Smooth muscle cell (in vitro differentiated cells): ENCODE results near the gene MMD. TPM values are rescaled to one million over a fixed set of nuclear protein-coding genes. Genes with fewer than 3 reads are reported as not detected.

Experiments
- DNase-seq: peaks from one replicate; lab custom pipeline; 2025; ENCODE audit not compliant: unreplicated experiment; lab: John Stamatoyannopoulos, UW
- H2AFZ ChIP-seq: fragments of 200-600 bp; sonication (generic); 2 replicates; pipeline ENCODE4 v1.6.0; 2016; ENCODE audit warnings: antibody characterized with exemption, low read depth, mild to moderate bottlenecking
- H3F3A ChIP-seq: fragments of 200-600 bp; sonication (generic); 2 replicates; pipeline ENCODE4 v1.6.0; 2017; ENCODE audit warnings: antibody characterized with exemption, low read depth
- H3K27ac ChIP-seq: fragments of 200-600 bp; sonication (generic); 2 replicates; pipeline ENCODE4 v1.5.1; 2016; ENCODE audit warnings: low read depth, mild to moderate bottlenecking
- H3K27me3 ChIP-seq: fragments of 200-600 bp; sonication (generic); 2 replicates; pipeline ENCODE4 v1.6.1; 2016; ENCODE audit warnings: low read depth, mild to moderate bottlenecking
- H3K36me3 ChIP-seq: fragments of 200-600 bp; sonication (generic); 2 replicates; pipeline ENCODE4 v1.5.1; 2016; ENCODE audit warnings: low read depth
- H3K4me1 ChIP-seq: fragments of 200-600 bp; sonication (generic); 2 replicates; pipeline ENCODE4 v1.5.1; 2016; ENCODE audit warnings: low read depth
- H3K4me2 ChIP-seq: fragments of 200-600 bp; sonication (generic); 2 replicates; pipeline ENCODE4 v1.6.0; 2016; ENCODE audit warnings: mild to moderate bottlenecking
- H3K4me3 ChIP-seq: fragments of 200-600 bp; sonication (generic); 2 replicates; pipeline ENCODE4 v1.5.1; 2016; ENCODE audit warnings: mild to moderate bottlenecking
- H3K79me2 ChIP-seq: fragments of 200-600 bp; sonication (generic); 2 replicates; pipeline ENCODE4 v1.6.0; 2016; ENCODE audit warnings: low read depth, mild to moderate bottlenecking
- H3K9ac ChIP-seq: fragments of 200-600 bp; sonication (generic); 2 replicates; pipeline ENCODE4 v1.6.0; 2016; ENCODE audit warnings: low read depth
- H3K9me3 ChIP-seq: fragments of 200-600 bp; sonication (generic); replicated peaks from 2 replicates; pipeline ENCODE4 v1.5.1; 2016; ENCODE audit warnings: low read depth
- H4K20me1 ChIP-seq: fragments of 200-600 bp; sonication (generic); 2 replicates; pipeline ENCODE4 v1.6.0; 2016; ENCODE audit warnings: low read depth
- WGBS: methylation state at CpG from one replicate; pipeline ENCODE4 v1.1.7; 2016; ENCODE audit warnings: low lambda C conversion rate; 5-methylcytosine and 5-hydroxymethylcytosine counted together
- polyA plus RNA-seq: library from polyadenylated mRNA; unstranded; fragments of >200 nt; fragmentation: Nextera tagmentation; extraction: Ambion mirVana; gene quantifications from 2 replicates; pipeline ENCODE4 v1.2.1, GENCODE V29; 2016
- total RNA-seq: library from RNA; depleted of rRNA; stranded (reverse); fragments of >200 nt; gene quantifications from 2 replicates; pipeline ENCODE4 v1.2.3, GENCODE V29; 2014
- TF ChIP-seq, protein P1 (sequence below): fragments of 200-600 bp; sonication (generic); IDR thresholded peaks from 2 replicates; pipeline ENCODE4 v1.5.1; 2017; ENCODE audit warnings: borderline replicate concordance, mild to moderate bottlenecking, antibody characterized with exemption; ENCODE audit not compliant: insufficient read depth, poor library complexity, severe bottlenecking

The MMD gene
- total and polyA plus RNA-seq, 2 experiments from 2014 or later: 18.0 to 19.6 TPM

DNA sequence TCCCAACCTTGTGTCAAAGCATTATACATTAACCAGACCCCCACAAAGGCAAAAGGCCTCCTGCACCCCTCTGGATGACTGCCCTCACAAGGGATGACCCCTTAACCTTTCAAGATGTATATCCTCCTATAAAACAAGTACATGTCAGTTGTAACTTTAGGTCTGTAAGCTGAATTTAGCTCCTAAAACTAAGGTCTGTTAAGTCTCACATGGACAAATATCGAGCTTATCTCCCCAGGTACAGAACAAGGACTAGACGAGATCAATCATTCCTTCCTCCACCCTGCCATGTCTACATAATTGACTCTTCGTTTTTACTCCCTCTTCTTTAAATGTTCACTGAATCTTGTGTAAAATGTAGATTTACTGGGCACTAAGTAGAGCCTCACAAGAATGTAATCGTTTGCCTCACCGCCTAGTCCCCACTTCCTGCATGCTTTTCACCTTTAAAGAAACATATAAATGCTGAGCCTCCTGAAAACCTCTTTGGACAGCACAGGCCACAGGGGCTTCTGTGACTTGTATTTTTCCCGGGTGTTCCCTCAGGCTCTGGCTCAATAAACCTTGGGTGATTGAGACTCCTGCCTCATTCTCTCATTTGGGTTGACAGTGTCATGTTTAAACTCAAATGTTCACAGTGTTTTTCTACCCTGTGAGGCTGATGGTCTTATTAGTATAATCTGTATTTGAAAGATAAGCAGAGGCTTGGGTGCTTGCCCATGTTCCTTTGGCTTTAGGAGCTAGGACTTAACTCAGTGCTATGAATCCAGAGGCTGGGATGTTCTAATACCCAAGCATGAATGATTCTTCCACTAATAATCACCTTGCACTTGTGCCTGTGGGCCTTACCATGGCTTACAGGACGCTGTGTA lies 37.6 kb downstream of the MMD start:
- Histone ChIP-seq H3K27me3 (peaks cover 5% of the 10 kb centered on the region), H3K4me2 (no peak overlapping the region), H3K4me1 (peaks cover 4% of the 10 kb centered on the region), H3K27ac (no peak overlapping the region), H3K9ac (no peak overlapping the region), H4K20me1 (no peaks in the 10 kb centered on the region), H3K79me2 (no peaks in the 10 kb centered on the region), H3K4me3 (no peak overlapping the region), H3F3A (peaks cover 3% of the 10 kb centered on the region), H3K36me3 (no peaks in the 10 kb centered on the region), H3K9me3 (no peaks in the 10 kb centered on the region), H2AFZ (no peak overlapping the region)
- TF ChIP-seq, protein P1, sequence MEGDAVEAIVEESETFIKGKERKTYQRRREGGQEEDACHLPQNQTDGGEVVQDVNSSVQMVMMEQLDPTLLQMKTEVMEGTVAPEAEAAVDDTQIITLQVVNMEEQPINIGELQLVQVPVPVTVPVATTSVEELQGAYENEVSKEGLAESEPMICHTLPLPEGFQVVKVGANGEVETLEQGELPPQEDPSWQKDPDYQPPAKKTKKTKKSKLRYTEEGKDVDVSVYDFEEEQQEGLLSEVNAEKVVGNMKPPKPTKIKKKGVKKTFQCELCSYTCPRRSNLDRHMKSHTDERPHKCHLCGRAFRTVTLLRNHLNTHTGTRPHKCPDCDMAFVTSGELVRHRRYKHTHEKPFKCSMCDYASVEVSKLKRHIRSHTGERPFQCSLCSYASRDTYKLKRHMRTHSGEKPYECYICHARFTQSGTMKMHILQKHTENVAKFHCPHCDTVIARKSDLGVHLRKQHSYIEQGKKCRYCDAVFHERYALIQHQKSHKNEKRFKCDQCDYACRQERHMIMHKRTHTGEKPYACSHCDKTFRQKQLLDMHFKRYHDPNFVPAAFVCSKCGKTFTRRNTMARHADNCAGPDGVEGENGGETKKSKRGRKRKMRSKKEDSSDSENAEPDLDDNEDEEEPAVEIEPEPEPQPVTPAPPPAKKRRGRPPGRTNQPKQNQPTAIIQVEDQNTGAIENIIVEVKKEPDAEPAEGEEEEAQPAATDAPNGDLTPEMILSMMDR: no peak
- no peak for DNase-seq
- WGBS: 59% methylated on average over 7 of the region's 7 CpGs

DNA sequence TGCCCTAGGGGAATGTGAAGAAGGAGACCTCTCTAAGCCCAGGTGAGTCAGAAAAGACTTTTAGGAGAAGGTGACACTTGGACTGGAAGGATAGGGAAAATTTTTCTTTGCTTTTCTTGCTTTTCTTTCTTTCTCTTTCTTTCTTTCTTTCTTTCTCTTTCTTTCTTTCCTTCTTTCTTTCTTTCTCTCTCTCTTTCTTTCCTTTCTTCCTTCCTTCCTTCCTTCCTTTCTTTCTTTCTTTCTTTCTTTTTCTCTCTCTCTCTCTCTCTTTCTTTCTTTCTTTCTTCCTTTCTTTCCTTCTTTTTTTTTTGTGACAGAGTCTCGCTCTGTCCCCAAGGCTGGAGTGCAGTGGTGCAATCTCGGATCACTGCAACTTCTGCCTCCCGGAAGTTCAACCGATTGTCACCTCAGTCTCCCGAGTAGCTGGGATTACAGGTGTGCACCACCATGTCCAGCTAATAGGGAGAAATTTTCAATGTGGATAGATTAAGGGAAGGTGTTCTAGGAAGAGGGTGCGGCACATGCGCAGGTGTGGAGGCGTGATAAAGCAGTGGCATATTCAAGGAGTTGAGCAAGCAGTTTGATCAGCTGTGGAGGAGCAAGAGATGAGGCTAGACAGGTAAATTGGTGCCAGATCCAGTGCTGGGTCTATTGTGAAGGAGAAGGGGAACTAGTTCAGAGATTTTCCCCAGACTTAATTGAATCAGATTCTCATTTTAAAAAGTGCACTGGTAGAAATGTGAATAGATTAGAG lies 40.4 kb downstream of the MMD start:
- Histone ChIP-seq H3K9ac (no peak overlapping the region), H3F3A (no peaks in the 10 kb centered on the region), H3K9me3 (no peaks in the 10 kb centered on the region), H4K20me1 (no peaks in the 10 kb centered on the region), H3K4me2 (no peak overlapping the region), H3K4me1 (no peaks in the 10 kb centered on the region), H3K27ac (no peak overlapping the region), H2AFZ (no peak overlapping the region), H3K79me2 (no peaks in the 10 kb centered on the region), H3K27me3 (peaks cover 5% of the 10 kb centered on the region), H3K4me3 (no peak overlapping the region), H3K36me3 (no peaks in the 10 kb centered on the region)
- whole genome bisulfite sequencing: 97% methylated on average over 8 of the region's 8 CpGs
- TF ChIP-seq, protein P1: no peak
- DNase-seq: no peak

DNA sequence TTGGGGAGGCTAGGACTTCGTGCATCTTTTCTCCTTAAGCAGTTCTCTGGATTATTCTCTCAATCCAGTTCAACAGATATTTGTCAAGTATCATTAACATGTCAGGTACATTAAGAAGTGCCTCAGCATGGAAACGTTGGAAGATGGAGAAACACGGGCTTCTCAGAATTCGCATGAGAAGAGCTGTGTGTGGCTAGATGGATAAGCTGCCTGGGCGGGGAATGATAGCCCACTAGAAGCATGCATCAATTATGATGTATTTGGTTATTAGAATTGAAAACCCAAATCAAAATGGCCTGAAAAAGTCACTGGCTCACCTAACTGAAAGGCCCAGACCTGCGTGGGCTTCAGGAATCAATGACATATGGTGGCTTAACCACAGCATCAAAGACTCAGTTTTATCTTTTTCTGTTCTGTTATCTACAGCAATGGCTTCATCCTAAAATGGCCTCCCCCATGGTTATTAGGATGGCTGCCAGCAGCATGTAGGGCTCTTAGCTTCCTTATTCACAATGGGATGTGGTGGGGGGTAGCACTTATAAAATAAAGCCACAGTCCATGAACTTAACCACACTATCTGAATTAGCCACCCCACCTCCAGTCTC lies 43.9 kb downstream of the MMD start:
- Histone ChIP-seq H3F3A (no peaks in the 10 kb centered on the region), H2AFZ (no peak overlapping the region), H3K4me2 (no peak overlapping the region), H3K79me2 (no peaks in the 10 kb centered on the region), H3K9me3 (no peaks in the 10 kb centered on the region), H3K27me3 (peaks cover 5% of the 10 kb centered on the region), H3K9ac (no peak overlapping the region), H3K4me1 (no peaks in the 10 kb centered on the region), H3K27ac (no peak overlapping the region), H3K36me3 (no peaks in the 10 kb centered on the region), H4K20me1 (no peaks in the 10 kb centered on the region), H3K4me3 (no peak overlapping the region)
- DNase-seq: no peak
- TF ChIP-seq, protein P1: no peak
- WGBS: 90% methylated on average over 6 of the region's 6 CpGs
